HEK293 (cell line): Measurements from ENCODE around the gene GPN1.

Source experiments
- CTCF ChIA-PET: fragments of 350-600 bp; formaldehyde crosslinking; extraction: SDS; loops from one replicate; lab custom pipeline; 2021; ENCODE audit warnings: antibody characterized with exemption; lab: Yijun Ruan, JAX
- POLR2A ChIA-PET: fragments of 300-600 bp; formaldehyde crosslinking; extraction: SDS; loops from one replicate; lab custom pipeline; 2020; ENCODE audit warnings: antibody characterized with exemption, inconsistent platforms; lab: Yijun Ruan, JAX
- H3K27ac ChIP-seq: fragments of 200-500 bp; sonication (Bioruptor generic); 2 replicates; pipeline ENCODE4 v1.5.1; 2014; ENCODE audit warnings: low read depth, low read length, control low read depth, inconsistent platforms; ENCODE audit errors: extremely low read depth
- H3K36me3 ChIP-seq, 2 experiments: fragments of 200-500 bp in 1 of 2; sonication (Bioruptor generic) in 1 of 2; 1 replicate in 1 of 2; 2 replicates in 1 of 2; pipeline ENCODE4 v1.5.1; 2014 to 2017; ENCODE audit warnings: inconsistent platforms in 2 of 2, low read length in 2 of 2; ENCODE audit not compliant: control insufficient read depth in 2 of 2, insufficient read depth in 1 of 2
- H3K4me1 ChIP-seq: fragments of 200-500 bp; sonication (Bioruptor generic); 2 replicates; pipeline ENCODE4 v1.5.1; 2014; ENCODE audit warnings: mild to moderate bottlenecking, low read length, inconsistent platforms; ENCODE audit not compliant: control insufficient read depth, insufficient read depth
- H3K4me3 ChIP-seq: 2 replicates; pipeline ENCODE4 v1.5.1; 2011; ENCODE audit warnings: low read depth, mild to moderate bottlenecking, control low read depth, low read length, moderate library complexity
- H3K9me3 ChIP-seq: fragments of 200-500 bp; sonication (Bioruptor generic); 2 replicates; pipeline ENCODE4 v1.5.1; 2014; ENCODE audit warnings: low read depth, low read length, inconsistent platforms; ENCODE audit not compliant: control insufficient read depth, insufficient read depth
- GLI2 ChIP-seq: fragments of 450-650 bp; formaldehyde crosslinking; IDR thresholded peaks from 2 replicates; pipeline ENCODE4; 2017; ENCODE audit warnings: missing biosample characterization, missing genetic modification characterization, low read depth, borderline replicate concordance
- INSM2 ChIP-seq: fragments of 450-650 bp; formaldehyde crosslinking; IDR thresholded peaks from 2 replicates; pipeline ENCODE4 v1.5.1; 2016; ENCODE audit warnings: missing biosample characterization, missing genetic modification characterization
- KLF9 ChIP-seq: fragments of 450-650 bp; formaldehyde crosslinking; IDR thresholded peaks from 2 replicates; pipeline ENCODE4 v1.5.1; 2016; ENCODE audit warnings: missing biosample characterization, missing genetic modification characterization, low read depth
- MYNN ChIP-seq: fragments of 450-650 bp; formaldehyde crosslinking; IDR thresholded peaks from 2 replicates; pipeline ENCODE4 v1.5.1; 2016; ENCODE audit warnings: missing biosample characterization, missing genetic modification characterization, borderline replicate concordance
- PRDM2 ChIP-seq: fragments of 450-650 bp; formaldehyde crosslinking; IDR thresholded peaks from 2 replicates; pipeline ENCODE4 v1.5.1; 2016; ENCODE audit warnings: missing biosample characterization, missing genetic modification characterization, borderline replicate concordance
- ZBTB1 ChIP-seq: fragments of 450-650 bp; formaldehyde crosslinking; IDR thresholded peaks from 2 replicates; pipeline ENCODE4 v1.5.1; 2016; ENCODE audit warnings: missing biosample characterization, missing genetic modification characterization
- ZBTB49 ChIP-seq: fragments of 450-650 bp; formaldehyde crosslinking; IDR thresholded peaks from 2 replicates; pipeline ENCODE4 v1.5.1; 2016; ENCODE audit warnings: missing biosample characterization, missing genetic modification characterization, low read depth
- ZNF133 ChIP-seq: fragments of 450-650 bp; formaldehyde crosslinking; IDR thresholded peaks from 2 replicates; pipeline ENCODE4 v1.5.1; 2016; ENCODE audit warnings: missing biosample characterization, missing genetic modification characterization
- ZNF18 ChIP-seq: fragments of 450-650 bp; formaldehyde crosslinking; IDR thresholded peaks from 2 replicates; pipeline ENCODE4 v1.5.1; 2016; ENCODE audit warnings: missing biosample characterization, missing genetic modification characterization
- ZNF292 ChIP-seq: fragments of 450-650 bp; formaldehyde crosslinking; IDR thresholded peaks from 2 replicates; pipeline ENCODE4 v1.5.1; 2016; ENCODE audit warnings: low read depth, missing biosample characterization, missing genetic modification characterization, borderline replicate concordance
- ZNF341 ChIP-seq: fragments of 450-650 bp; formaldehyde crosslinking; IDR thresholded peaks from 2 replicates; pipeline ENCODE4; 2016; ENCODE audit warnings: low read depth, missing biosample characterization, missing genetic modification characterization
- ZNF404 ChIP-seq: fragments of 450-650 bp; formaldehyde crosslinking; IDR thresholded peaks from 2 replicates; pipeline ENCODE4 v1.5.1; 2017; ENCODE audit warnings: missing biosample characterization, missing genetic modification characterization
- ZNF501 ChIP-seq: fragments of 450-650 bp; formaldehyde crosslinking; IDR thresholded peaks from 2 replicates; pipeline ENCODE4 v1.5.1; 2016; ENCODE audit warnings: missing biosample characterization, missing genetic modification characterization
- ZNF529 ChIP-seq: fragments of 450-650 bp; formaldehyde crosslinking; IDR thresholded peaks from 2 replicates; pipeline ENCODE4 v1.5.1; 2017; ENCODE audit warnings: missing genetic modification characterization, missing biosample characterization; ENCODE audit not compliant: insufficient replicate concordance
- ZNF544 ChIP-seq: fragments of 450-650 bp; formaldehyde crosslinking; IDR thresholded peaks from 2 replicates; pipeline ENCODE4 v1.5.0; 2017; ENCODE audit warnings: missing biosample characterization, missing genetic modification characterization
- ZNF555 ChIP-seq: fragments of 450-650 bp; formaldehyde crosslinking; conservative IDR thresholded peaks from 2 replicates; pipeline ENCODE4 v1.5.1; 2017; ENCODE audit warnings: missing biosample characterization, mild to moderate bottlenecking, missing genetic modification characterization, inconsistent platforms
- ZNF585B ChIP-seq: fragments of 450-650 bp; formaldehyde crosslinking; IDR thresholded peaks from 2 replicates; pipeline ENCODE4 v1.5.1; 2016; ENCODE audit warnings: missing biosample characterization, missing genetic modification characterization
- ZNF701 ChIP-seq: fragments of 450-650 bp; formaldehyde crosslinking; IDR thresholded peaks from 2 replicates; pipeline ENCODE4 v1.5.1; 2016; ENCODE audit warnings: missing biosample characterization, missing genetic modification characterization
- ZNF837 ChIP-seq: fragments of 450-650 bp; formaldehyde crosslinking; IDR thresholded peaks from 2 replicates; pipeline ENCODE4 v1.5.1; 2016; ENCODE audit warnings: missing biosample characterization, missing genetic modification characterization
- ZSCAN16 ChIP-seq: fragments of 450-650 bp; formaldehyde crosslinking; IDR thresholded peaks from 2 replicates; pipeline ENCODE4 v1.5.1; 2016; ENCODE audit warnings: missing biosample characterization, missing genetic modification characterization

Gene GPN1

GRCh38 chr2:27615316-27615715, 13.5 kb upstream of the GPN1 start (continued):
- no peak for TF ChIP-seq KLF9 (tag by site-specific recombination)
- TF ChIP-seq, all 188 proteins: peak for 0

GRCh38 chr2:27621524-27621923, 7.3 kb upstream of the GPN1 start:
- Histone ChIP-seq H3K9me3 (no peaks in the 10 kb centered on the region), H3K4me1 (no peaks in the 10 kb centered on the region), H3K4me3 (no peak overlapping the region), H3K27ac (no peak overlapping the region), H3K36me3 (peaks cover 46 to 70% of the 10 kb centered on the region in 2 experiments)
- ChIA-PET CTCF (interaction anchor here (1.6 to 1.8 kb wide), 2 partner anchors 11 to 17 kb away, joined by 5 to 9 read pairs; no protein-coding TSS in a partner anchor), POLR2A (no interaction called here)
- TF ChIP-seq INSM2 (tag by site-specific recombination) (no peak), ZNF529 (tag by site-specific recombination) (no peak)

GRCh38 chr2:27622921-27623384, 5.9 kb upstream of the GPN1 start:
- CTCF ChIA-PET: interaction anchor here (1.8 to 1.9 kb wide), 2 partner anchors 13 to 60 kb away, joined by 9 read pairs; no protein-coding TSS in a partner anchor
- Histone ChIP-seq H3K36me3 (peaks cover 38 to 55% of the 10 kb centered on the region in 2 experiments), H3K9me3 (no peaks in the 10 kb centered on the region), H3K4me1 (0 out of 2 replicates have a peak, but pooled peaks cover 2% of the 10 kb centered on the region), H3K4me3 (no peak overlapping the region), H3K27ac (no peak overlapping the region)
- POLR2A ChIA-PET: no interaction called here
- TF ChIP-seq ZBTB1 (tag by site-specific recombination): no peak
- no peak for TF ChIP-seq ZNF544 (tag by site-specific recombination)
- no peak for TF ChIP-seq GLI2 (tag by site-specific recombination)
- no peak for TF ChIP-seq ZNF501 (tag by site-specific recombination)
- no peak for TF ChIP-seq ZNF404 (tag by site-specific recombination)
- TF ChIP-seq ZBTB49 (tag by site-specific recombination): no peak
- TF ChIP-seq ZNF133 (tag by site-specific recombination): no peak
- TF ChIP-seq ZNF701 (tag by site-specific recombination): no peak
- TF ChIP-seq ZNF18 (tag by site-specific recombination): no peak
- no peak for TF ChIP-seq MYNN (tag by site-specific recombination)
- TF ChIP-seq ZSCAN16 (tag by site-specific recombination): no peak
- no peak for TF ChIP-seq ZNF341 (tag by site-specific recombination)
- no peak for TF ChIP-seq PRDM2 (tag by site-specific recombination)
- TF ChIP-seq ZNF555: no peak
- no peak for TF ChIP-seq ZNF585B (tag by site-specific recombination)
- TF ChIP-seq ZNF837 (tag by site-specific recombination): no peak
- no peak for TF ChIP-seq ZNF292 (tag by site-specific recombination)
